Hippocampal formation (tissue), 2 donors: ENCODE results near the gene INPP5J.

Experiments
- DNase-seq, 2 donors: peaks; one replicate each; lab custom pipeline; 2025; lab: John Stamatoyannopoulos, UW

The INPP5J gene

GRCh38 chr22:31126128-31126868 lies 3.5 kb downstream of the INPP5J start:
- DNase-seq = no peak

DNA sequence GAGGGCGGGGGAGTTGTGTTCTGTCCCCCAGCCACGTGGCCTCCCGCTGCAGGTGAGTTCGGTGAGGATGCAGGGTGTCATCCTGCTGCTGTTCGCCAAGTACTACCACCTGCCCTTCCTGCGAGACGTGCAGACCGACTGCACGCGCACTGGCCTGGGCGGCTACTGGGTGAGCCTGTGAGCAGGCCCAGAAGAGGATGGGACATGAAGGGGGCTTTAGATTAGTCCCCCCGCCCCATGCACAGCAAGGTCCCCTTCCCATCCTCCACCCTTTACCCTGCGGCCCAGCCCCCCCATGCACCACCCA lies 4.1 kb downstream of the INPP5J start:
- no peak for DNase-seq

GRCh38 chr22:31127181-31127772 lies 4.5 kb downstream of the INPP5J start:
- no peak for DNase-seq

- DNase-seq = no peak
These were observed 5.4 kb downstream of the INPP5J start for GRCh38 chr22:31128156-31128555.

DNA sequence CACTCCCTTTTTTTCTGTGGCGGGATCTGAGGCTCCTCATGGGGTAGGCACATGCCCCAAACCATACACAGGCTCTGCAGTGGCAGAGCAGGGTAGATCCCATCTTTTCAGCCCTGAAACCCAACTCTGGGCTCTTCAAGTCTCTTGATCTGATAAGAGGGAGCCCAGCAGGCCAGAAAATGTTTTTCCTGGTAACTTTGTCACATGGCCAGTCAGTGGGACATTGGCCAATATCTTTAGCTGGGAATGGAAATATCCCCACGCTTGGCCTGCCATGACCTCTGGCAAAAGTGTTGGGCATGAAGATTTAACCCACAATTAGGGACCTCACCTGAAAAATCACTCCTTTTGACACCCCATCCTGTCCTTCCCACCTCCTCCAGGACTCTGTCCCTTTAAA lies 8.1 kb downstream of the INPP5J start:
- no peak for DNase-seq

DNA sequence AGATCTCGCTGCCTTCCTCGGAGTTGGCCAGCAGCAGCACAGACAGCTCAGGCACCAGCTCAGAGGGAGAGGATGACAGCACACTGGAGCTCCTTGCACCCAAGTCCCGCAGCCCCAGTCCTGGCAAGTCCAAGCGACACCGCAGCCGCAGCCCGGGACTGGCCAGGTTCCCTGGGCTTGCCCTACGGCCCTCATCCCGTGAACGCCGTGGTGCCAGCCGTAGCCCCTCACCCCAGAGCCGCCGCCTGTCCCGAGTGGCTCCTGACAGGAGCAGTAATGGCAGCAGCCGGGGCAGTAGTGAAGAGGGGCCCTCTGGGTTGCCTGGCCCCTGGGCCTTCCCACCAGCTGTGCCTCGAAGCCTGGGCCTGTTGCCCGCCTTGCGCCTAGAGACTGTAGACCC lies 11.1 kb downstream of the INPP5J start:
- DNase-seq = no peak

DNA sequence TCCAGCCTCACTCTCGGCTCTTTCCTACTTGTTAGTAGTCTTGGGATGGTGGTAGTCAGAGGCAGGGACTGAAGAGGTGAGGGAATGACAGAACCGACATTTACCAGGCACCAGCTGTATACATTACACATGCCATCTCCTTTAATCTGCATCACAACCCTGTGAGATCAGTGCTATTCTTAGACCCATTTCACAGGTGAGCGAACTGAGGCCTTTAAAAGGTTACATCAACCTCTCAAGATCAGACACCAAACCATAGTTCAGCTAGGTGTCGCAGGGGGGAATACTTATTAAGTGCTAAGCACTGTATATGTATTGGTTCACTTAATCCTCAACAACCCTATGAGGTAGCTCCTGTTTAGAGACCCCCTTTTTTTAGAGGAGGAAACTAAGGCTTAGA lies 11.9 kb downstream of the INPP5J start:
- DNase-seq = no peak

DNA sequence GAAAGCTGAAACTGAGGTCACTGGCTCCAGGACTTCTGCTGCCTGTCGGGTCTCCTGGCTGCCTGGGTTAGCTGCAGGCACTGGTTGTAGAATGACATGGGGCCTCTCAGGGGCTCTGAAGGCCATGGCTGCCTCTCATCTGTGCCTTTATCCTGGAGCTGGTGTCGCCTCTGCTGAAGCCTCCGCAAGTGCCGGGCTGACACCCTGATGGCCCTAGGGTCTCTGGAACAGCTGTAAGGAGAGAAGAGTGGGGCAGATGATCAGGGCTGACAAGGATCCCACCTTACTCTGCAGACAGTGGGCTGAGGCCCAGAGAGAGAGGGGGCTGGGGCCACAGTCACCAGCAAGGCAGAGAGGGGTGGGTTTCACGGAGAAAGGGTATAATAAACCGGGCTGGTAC lies 12.9 kb downstream of the INPP5J start:
- DNase-seq = no peak

- no peak for DNase-seq
These were observed 13.4 kb downstream of the INPP5J start for GRCh38 chr22:31136155-31136554.

DNA sequence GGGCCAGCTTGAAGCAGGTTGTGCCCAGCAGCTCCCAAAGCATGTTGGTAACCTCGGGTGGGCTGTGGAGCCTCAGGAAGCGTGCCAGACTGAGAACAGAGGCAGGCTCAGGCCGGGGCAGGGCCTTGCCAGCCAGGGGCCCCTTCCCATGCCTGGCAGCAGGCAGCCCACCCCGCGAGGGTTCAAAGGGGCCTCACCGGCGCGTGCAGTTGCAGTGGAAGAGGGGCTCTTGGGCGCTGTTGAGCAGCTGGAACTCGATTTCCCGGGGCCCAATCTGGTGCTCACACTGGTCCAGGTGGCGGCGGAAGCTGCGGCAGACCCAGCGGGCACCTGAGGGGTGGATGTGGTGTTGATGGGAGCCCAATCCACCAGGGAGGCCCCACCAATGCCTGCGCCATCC lies 13.9 kb downstream of the INPP5J start:
- DNase-seq = no peak

GRCh38 chr22:31137721-31138120 lies 15.0 kb downstream of the INPP5J start:
- DNase-seq = no peak

GRCh38 chr22:31138126-31138525 lies 15.4 kb downstream of the INPP5J start:
- DNase-seq = no peak

DNA sequence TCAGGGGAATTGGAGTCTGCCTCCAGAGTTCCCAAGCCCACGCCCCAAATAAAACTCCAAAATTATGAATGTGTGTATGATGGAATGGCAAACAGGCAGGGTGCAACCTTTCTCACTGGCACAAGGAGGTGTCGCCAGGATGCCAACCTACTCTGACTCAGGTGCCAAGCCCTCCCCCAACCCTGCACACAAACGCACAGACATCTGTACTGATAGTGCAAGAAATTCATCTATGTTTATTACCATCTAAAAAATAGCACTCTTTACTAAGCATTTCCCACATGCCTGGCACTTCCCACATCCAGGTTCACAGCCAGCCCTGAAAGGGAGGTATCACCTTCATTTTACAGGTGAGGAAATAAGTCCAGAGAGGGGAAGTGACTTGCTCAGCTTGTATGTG lies 16.3 kb downstream of the INPP5J start:
- no peak for DNase-seq

DNA sequence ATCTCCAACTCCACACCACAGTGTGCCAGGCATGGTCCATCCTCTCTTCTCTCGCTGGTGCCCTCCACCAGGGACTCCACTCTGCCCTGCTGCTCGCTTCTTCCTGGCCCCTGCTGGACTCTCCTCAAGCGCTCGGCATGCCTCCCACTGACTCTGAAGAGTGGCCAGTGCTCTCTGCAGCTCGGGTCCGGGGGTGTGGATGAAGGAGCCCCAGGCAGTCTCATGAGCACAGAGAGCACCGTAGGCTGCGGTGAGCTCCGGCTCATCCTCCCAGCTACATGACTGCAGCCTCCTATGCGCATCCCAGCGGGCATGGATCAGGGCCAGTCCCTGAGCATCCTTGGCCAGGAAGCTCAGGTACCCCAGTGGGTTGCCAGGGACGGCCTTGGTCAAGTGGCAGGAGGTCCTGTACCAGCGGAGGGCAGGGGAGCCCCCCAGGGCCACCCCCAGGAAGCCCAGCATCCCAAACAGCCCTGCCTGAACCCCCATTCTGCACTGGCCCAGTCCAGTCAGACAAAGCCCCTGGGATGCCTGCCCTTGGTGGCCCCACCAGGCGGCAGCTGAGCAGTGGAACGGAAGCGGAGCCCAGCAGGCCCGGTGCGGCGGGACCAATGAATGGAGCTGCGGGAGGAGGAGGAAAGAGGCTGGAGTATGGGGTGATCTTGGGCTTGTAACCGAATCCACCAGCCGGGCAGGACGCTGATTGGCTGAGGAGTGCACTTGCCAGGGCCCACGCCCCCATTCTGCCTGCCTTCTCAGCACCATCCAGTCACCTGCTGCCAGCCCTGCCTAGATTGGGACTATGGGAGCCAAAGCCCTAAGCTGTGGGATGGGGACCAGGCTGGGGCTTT lies 17.3 kb downstream of the INPP5J start, which contains the start of gene PLA2G3:
PLA2G3 (minus strand) TSS at position 643 of the 851 bp plus-strand sequence; CDS start at position 489, 154 bp downstream.
- no peak for DNase-seq

DNA sequence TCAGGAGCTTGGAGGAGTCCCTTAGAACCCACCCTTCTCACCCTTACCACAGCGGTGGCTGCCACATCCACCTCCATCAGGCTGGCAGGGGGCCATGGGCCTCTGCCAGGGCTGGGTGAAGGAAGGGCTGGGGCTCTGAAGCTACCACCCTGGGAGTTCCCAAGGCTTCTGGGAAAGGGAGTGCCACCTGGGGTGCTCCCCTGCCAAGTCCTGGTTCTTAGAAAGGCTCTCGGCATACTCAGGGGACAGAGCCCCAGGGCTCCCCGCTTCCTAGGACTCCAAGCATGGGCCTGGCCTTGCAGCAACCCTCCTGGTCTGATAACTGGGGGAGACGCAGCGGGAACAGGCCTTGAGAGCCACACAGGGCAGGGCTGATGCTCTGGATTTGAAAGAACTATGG lies 18.0 kb downstream of the INPP5J start:
- DNase-seq = no peak

- no peak for DNase-seq
These were observed 18.8 kb downstream of the INPP5J start for GRCh38 chr22:31141551-31141950.

GRCh38 chr22:31142285-31142684 lies 19.5 kb downstream of the INPP5J start:
- DNase-seq = no peak

DNA sequence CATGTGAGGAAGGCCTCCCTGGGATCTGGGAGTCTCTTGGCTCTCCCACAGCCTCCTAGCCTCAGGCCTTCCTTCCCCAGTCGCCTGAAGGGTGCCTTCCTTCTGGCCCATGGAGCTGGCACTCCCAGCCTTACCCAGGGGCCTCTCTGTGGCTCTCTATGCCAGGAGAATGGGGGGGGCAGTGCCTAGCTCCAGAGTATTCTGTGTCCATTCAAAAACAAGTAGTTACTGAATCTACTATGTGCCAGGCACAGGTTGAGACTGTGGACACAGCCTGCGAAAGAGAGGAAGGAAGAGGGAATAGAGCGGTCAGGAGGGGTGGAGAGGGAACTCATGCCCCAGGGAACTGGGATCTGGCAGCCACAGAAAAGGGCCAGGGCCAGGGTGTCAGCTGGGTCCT lies 20.3 kb downstream of the INPP5J start:
- no peak for DNase-seq

DNA sequence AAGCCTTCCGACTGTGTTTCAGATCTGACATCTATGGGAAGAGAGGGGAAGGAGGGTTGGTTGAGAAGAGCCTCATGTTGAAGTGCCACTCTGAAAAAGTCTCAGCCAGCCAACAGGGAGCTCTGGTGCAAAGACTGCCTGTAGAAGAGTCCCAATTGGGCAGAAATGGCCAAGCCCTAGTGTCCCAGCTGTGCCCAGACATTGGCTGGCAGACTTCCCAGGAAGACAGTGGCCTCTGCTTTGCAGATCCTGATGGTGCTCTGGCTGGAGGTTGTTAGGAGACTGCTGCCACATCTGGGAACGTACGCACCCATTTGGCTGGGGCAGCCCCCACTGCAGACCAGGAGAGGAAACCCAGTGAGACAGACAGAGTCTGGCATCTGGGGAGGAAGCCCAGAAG lies 20.8 kb downstream of the INPP5J start:
- DNase-seq = peak in 1 of 2 donors; percentile 18

DNA sequence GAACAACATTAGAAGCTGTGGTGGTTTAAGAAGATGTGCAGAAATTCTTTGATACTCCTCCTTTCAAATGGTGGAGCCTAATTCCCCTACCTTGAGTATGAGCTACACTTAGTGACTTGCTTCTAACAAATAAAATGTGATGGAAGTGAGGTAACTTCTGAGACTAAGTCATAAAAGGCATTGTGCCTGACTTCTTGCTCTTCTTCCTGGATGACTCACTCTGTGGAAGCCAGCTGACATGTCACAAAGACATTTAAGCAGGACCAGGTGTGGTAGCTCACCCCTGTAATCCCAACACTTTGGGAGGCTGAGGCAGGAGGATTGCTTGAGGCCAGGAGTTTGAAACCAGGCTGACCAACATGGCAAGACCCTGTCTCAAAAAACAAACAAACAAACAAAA lies 21.5 kb downstream of the INPP5J start:
- DNase-seq = no peak

- no peak for DNase-seq
These were observed 25.7 kb downstream of the INPP5J start for GRCh38 chr22:31148488-31148887.

DNA sequence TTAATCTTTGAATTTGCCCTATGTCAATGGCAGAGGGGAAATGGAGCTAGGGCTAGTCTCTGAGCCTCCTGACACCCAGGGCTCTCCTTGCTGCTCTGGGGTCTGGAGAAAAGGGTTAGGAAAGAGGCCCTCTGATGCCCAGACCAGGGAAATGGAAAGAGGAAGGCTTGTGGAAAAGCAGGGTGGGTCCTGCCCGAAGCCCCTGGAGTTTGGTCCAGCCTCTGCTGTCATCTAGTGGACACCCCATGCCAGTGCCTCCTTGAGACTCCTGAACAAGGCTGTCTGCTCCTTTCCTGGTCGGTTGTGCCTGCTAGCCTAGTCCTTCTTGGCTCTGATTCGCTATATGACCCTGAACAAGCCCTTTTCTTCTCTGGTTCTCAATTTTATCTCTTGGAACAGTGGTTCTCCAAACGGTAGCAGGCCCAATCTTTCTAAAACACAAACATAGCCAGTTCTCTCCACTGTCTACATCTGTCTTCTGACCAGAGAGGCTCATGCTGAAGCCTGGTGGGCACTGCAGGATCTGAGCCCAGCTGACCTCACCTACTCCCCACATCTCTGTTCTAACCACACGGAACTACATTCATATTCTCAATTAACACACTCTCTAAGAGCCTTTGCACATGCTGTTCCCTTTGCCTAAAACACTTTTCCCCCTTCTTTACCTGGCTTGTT lies 26.3 kb downstream of the INPP5J start:
- DNase-seq = peak; percentile 53 to 64
